ENCODE results near the gene SLC38A4. TPM values are rescaled to one million over a fixed set of nuclear protein-coding genes. Genes with fewer than 3 reads are reported as not detected.
"Not testable (repeated sequence)": the region's sequence is repeated elsewhere in the genome, so short reads cannot be mapped to it uniquely, and the experiment has no call there.

SLC38A4 gene
- total RNA-seq, 2 experiments from 2014 or later, result not detected

GRCh38 chr12:46783871-46784270, 41.9 kb downstream of the SLC38A4 start:
- CTCF ChIA-PET, result no interaction called here
- POLR2A ChIA-PET, result no interaction called here

- CTCF ChIA-PET, result no interaction called here
These were observed 45.9 kb downstream of the SLC38A4 start for GRCh38 chr12:46779879-46780278.

GRCh38 chr12:46779063-46779462, 46.7 kb downstream of the SLC38A4 start:
- ChIA-PET CTCF (interaction anchor here (0.7 kb wide), 1 partner anchor 10 kb away, joined by 3 read pairs; no protein-coding TSS in a partner anchor), POLR2A (no interaction called here)

More at GRCh38 chr12:46779879-46780278, 45.9 kb downstream of the SLC38A4 start:
- POLR2A ChIA-PET, result no interaction called here

- CTCF ChIA-PET, result no interaction called here
- POLR2A ChIA-PET, result no interaction called here
These were observed 47.4 kb downstream of the SLC38A4 start for GRCh38 chr12:46778415-46778814.

GRCh38 chr12:46777587-46777986, 48.2 kb downstream of the SLC38A4 start:
- CTCF ChIA-PET, result no interaction called here

GRCh38 chr12:46775796-46776195, 50.0 kb downstream of the SLC38A4 start:
- ChIA-PET CTCF (no interaction called here), POLR2A (no interaction called here)

More at GRCh38 chr12:46777587-46777986, 48.2 kb downstream of the SLC38A4 start:
- POLR2A ChIA-PET, result no interaction called here

- POLR2A ChIA-PET, result no interaction called here
- CTCF ChIA-PET, result no interaction called here
These were observed 51.5 kb downstream of the SLC38A4 start for GRCh38 chr12:46774322-46774633.

- ChIA-PET POLR2A (no interaction called here), CTCF (no interaction called here)
These were observed 52.0 kb downstream of the SLC38A4 start for GRCh38 chr12:46773586-46774321.

GRCh38 chr12:46771268-46771827, 54.4 kb downstream of the SLC38A4 start:
- POLR2A ChIA-PET, result no interaction called here
- CTCF ChIA-PET, result interaction anchor here (0.6 kb wide), 1 partner anchor 621 kb away, joined by 5 read pairs; no protein-coding TSS in a partner anchor

- CTCF ChIA-PET, result no interaction called here
- POLR2A ChIA-PET, result no interaction called here
These were observed 55.2 kb downstream of the SLC38A4 start for GRCh38 chr12:46770501-46771183.

GRCh38 chr12:46764005-46764404, 61.8 kb downstream of the SLC38A4 start:
- ChIA-PET POLR2A (no interaction called here), CTCF (no interaction called here)

- ChIA-PET CTCF (no interaction called here), POLR2A (no interaction called here)
These were observed 62.6 kb downstream of the SLC38A4 start for GRCh38 chr12:46763230-46763629.

- POLR2A ChIA-PET, result no interaction called here
- CTCF ChIA-PET, result no interaction called here
These were observed 71.2 kb downstream of the SLC38A4 start for GRCh38 chr12:46754550-46754949.

- CTCF ChIA-PET, result no interaction called here
- POLR2A ChIA-PET, result no interaction called here
These were observed 73.4 kb downstream of the SLC38A4 start for GRCh38 chr12:46752396-46752795.

GRCh38 chr12:46751173-46751572, 74.6 kb downstream of the SLC38A4 start:
- ChIA-PET POLR2A (no interaction called here), CTCF (no interaction called here)

GRCh38 chr12:46749322-46749721, 76.5 kb downstream of the SLC38A4 start:
- ChIA-PET CTCF (no interaction called here), POLR2A (no interaction called here)

GRCh38 chr12:46744283-46744682, 81.5 kb downstream of the SLC38A4 start:
- CTCF ChIA-PET, result no interaction called here
- POLR2A ChIA-PET, result no interaction called here

GRCh38 chr12:46743456-46743855, 82.3 kb downstream of the SLC38A4 start:
- POLR2A ChIA-PET, result no interaction called here
- CTCF ChIA-PET, result no interaction called here

- POLR2A ChIA-PET, CTCF ChIA-PET: not testable (repeated sequence)
These were observed 83.5 kb downstream of the SLC38A4 start for GRCh38 chr12:46742271-46742670.

GRCh38 chr12:46725332-46725731, 100.5 kb downstream of the SLC38A4 start:
- POLR2A ChIA-PET, result no interaction called here
- CTCF ChIA-PET, result no interaction called here

- CTCF ChIA-PET, result no interaction called here
- POLR2A ChIA-PET, result no interaction called here
These were observed 102.0 kb downstream of the SLC38A4 start for GRCh38 chr12:46723629-46724419.

Data from activated CD8-positive, alpha-beta memory T cell treated with anti-CD3 and anti-CD28 coated beads for 36 hours (primary cell).